ENCODE results near the gene RER1. TPM values are rescaled to one million over a fixed set of nuclear protein-coding genes. Genes with fewer than 3 reads are reported as not detected.

RER1 gene
- total RNA-seq, 1 donor from 2014 or later: 133 TPM

DNA sequence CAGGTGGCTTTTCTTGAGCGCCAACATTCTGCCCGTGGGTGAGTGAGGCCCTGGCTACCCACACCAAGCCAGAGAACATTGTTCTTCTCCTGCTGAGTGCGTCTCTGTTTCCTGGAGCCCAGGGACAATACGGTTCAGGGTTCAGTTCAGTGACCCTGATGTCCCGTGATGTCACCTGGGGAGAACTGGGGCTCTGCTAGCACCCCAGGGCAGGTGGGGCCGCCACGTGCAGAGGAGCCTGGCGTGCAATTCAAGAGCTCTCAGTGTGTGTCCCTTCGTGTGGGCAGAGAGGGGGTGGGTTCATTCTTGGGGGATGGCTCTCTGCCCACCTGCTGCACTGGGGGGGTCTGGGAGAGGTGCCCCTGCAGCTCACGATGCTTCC is 38.9 kb downstream of the RER1 start:
- DNase-seq (no peak), ATAC-seq (no peak)
- H3K4me3 ChIP-seq: no peak overlapping the region
- peaks cover 5% of the 10 kb centered on the region for H3K9me3 ChIP-seq
- H3K27me3 ChIP-seq (ENCODE audit: low read depth): peaks cover 60% of the 10 kb centered on the region
- H3K27ac ChIP-seq: no peak overlapping the region
- TF ChIP-seq, protein P1, sequence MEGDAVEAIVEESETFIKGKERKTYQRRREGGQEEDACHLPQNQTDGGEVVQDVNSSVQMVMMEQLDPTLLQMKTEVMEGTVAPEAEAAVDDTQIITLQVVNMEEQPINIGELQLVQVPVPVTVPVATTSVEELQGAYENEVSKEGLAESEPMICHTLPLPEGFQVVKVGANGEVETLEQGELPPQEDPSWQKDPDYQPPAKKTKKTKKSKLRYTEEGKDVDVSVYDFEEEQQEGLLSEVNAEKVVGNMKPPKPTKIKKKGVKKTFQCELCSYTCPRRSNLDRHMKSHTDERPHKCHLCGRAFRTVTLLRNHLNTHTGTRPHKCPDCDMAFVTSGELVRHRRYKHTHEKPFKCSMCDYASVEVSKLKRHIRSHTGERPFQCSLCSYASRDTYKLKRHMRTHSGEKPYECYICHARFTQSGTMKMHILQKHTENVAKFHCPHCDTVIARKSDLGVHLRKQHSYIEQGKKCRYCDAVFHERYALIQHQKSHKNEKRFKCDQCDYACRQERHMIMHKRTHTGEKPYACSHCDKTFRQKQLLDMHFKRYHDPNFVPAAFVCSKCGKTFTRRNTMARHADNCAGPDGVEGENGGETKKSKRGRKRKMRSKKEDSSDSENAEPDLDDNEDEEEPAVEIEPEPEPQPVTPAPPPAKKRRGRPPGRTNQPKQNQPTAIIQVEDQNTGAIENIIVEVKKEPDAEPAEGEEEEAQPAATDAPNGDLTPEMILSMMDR (IDR thresholded peaks at IDR 0.05): no peak
- no peaks in the 10 kb centered on the region for H3K4me1 ChIP-seq
- intact Hi-C loops (cut with DNase I): no loop called here
- no peaks in the 10 kb centered on the region for H3K36me3 ChIP-seq

DNA sequence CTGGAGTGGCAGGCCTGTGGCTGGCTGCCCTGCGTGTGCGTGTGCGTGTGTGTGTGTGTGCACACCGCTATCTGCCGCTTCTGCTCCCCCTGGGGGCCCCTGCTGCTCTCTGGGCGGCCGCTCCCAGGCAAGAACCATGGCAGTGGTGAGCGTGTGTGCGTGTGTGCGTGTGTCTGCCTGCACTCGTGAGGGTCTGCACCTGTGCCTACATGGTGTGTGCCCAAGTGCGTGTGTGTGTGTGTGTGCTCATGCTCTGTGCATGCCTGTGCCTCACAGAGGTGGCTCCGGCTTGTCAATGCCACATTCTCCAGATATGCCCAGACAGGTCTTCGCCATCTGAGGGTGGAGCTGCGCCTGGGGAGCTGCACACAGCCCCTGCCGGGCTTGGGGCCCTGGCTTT is 39.5 kb downstream of the RER1 start:
- peaks cover 60% of the 10 kb centered on the region for H3K27me3 ChIP-seq (ENCODE audit: low read depth)
- intact Hi-C loops (cut with DNase I): no loop called here
- no peaks in the 10 kb centered on the region for H3K4me1 ChIP-seq
- no peak for DNase-seq
- no peaks in the 10 kb centered on the region for H3K36me3 ChIP-seq
- TF ChIP-seq, protein P1 (IDR thresholded peaks at IDR 0.05): no peak
- no peak for ATAC-seq
- H3K4me3 ChIP-seq: no peak overlapping the region
- peaks cover 5% of the 10 kb centered on the region for H3K9me3 ChIP-seq
- no peak overlapping the region for H3K27ac ChIP-seq

DNA sequence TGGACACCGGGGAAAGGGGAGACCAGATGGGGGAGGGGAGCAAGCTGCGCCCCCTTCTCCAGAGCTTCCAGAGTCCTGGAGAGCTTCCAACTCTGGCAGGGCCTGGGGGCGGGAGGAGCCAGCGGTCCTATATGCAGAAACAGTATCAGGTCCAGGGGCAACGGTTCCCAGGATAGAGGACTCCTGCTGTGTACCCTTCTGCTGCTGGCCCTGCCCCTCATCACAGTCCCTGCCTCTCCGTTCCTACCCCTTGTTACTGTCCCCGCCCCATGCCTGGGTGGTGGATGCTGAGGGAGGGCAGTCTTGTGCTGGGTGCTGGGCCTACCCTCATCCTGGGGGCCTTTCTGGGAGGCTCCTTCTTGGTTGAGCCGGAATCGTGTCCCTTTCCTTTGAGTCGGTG is 39.9 kb downstream of the RER1 start:
- TF ChIP-seq, protein P1 (IDR thresholded peaks at IDR 0.05): no peak
- no peaks in the 10 kb centered on the region for H3K36me3 ChIP-seq
- DNase-seq: no peak
- H3K4me3 ChIP-seq: no peak overlapping the region
- H3K9me3 ChIP-seq: peaks cover 5% of the 10 kb centered on the region
- peaks cover 60% of the 10 kb centered on the region for H3K27me3 ChIP-seq (ENCODE audit: low read depth)
- no peak for ATAC-seq
- no peak overlapping the region for H3K27ac ChIP-seq
- H3K4me1 ChIP-seq: no peaks in the 10 kb centered on the region
- intact Hi-C loops (cut with DNase I): no loop called here

DNA sequence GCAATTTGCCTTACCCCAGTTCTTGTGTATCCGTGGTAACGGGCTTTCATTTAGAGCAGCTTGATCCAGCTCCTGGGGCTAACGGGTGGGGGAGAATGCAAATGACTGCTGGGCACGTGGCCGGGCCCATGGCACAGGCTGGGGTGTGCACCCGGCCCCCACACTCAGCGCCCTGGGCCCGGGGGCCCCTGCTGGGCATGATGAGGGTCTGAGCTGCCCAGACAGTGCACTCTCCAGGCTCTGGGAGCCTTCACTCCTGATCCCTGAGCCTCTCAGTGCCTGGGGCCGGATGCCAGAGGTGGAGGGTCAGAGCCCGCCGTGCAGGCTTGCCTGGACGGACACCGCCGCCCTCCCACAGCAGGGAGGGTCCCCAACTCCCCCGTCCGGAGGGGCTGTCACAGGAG is 40.8 kb downstream of the RER1 start:
- H3K36me3 ChIP-seq: no peaks in the 10 kb centered on the region
- DNase-seq (no peak), ATAC-seq (no peak)
- peaks cover 5% of the 10 kb centered on the region for H3K9me3 ChIP-seq
- no peak overlapping the region for H3K4me3 ChIP-seq
- intact Hi-C loops (cut with DNase I): no loop called here
- H3K27ac ChIP-seq: no peak overlapping the region
- H3K27me3 ChIP-seq (ENCODE audit: low read depth): peaks cover 53% of the 10 kb centered on the region
- TF ChIP-seq, protein P1 (IDR thresholded peaks at IDR 0.05): no peak
- H3K4me1 ChIP-seq: no peaks in the 10 kb centered on the region

DNA sequence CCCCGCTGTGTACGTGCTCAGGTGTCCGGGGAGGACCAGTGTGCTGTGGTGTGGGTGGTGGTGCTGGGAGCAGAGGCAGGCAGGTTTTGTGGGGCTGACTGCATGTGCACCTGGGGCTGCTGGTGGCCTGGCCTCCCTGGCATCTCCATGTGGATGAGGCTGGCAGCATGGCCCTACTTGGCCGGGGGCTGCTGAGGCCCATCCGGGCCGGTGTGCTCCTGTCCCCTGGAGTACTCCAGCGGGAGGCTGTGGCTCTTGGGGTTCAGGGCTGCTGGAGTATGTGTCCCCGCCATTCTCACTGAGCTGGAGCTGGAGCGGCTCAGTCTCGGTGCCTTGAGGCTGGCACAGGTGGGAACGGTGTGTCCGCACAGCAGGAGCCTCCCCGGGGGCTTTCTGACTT is 41.6 kb downstream of the RER1 start:
- peaks cover 5% of the 10 kb centered on the region for H3K9me3 ChIP-seq
- no peaks in the 10 kb centered on the region for H3K36me3 ChIP-seq
- TF ChIP-seq, protein P1 (IDR thresholded peaks at IDR 0.05): no peak
- no peaks in the 10 kb centered on the region for H3K4me1 ChIP-seq
- H3K27ac ChIP-seq: no peak overlapping the region
- intact Hi-C loops (cut with DNase I): no loop called here
- ATAC-seq: no peak
- peaks cover 45% of the 10 kb centered on the region for H3K27me3 ChIP-seq (ENCODE audit: low read depth)
- no peak for DNase-seq
- H3K4me3 ChIP-seq: no peak overlapping the region

All from lower lobe of right lung (tissue), 2 donors.